Lung (tissue), 12 donors: ENCODE measurements around the gene ARHGAP15. TPM values are rescaled to one million over a fixed set of nuclear protein-coding genes. Genes with fewer than 3 reads are reported as not detected.

Source experiments
- ATAC-seq: fragments of 200-7000 bp; cut with Tn5 transposase; one replicate; pipeline ENCODE4 v1.9.1; 2020; ENCODE audit warnings: moderate number of reproducible peaks; ENCODE audit not compliant: insufficient read depth, low FRiP score
- DNase-seq, 3 donors: peaks; one replicate each; pipeline ENCODE4 v3.0.0-alpha.2; 2013 to 2017
- H3K27ac ChIP-seq, 2 donors: one replicate each; pipeline ENCODE4 v1.5.1; 2013; ENCODE audit warnings: mild to moderate bottlenecking in 2 of 2, moderate library complexity in 2 of 2, control low read depth in 1 of 2, inconsistent platforms in 1 of 2, low read depth in 1 of 2, low read length in 1 of 2
- H3K27me3 ChIP-seq, 3 donors: one replicate each; pipeline ENCODE4 v1.5.1; 2013; ENCODE audit warnings: low read length in 2 of 3; ENCODE audit not compliant: control insufficient read depth in 3 of 3, insufficient read depth in 3 of 3
- H3K36me3 ChIP-seq, 4 donors: one replicate each; pipeline ENCODE4 v1.5.1; 2013; ENCODE audit warnings: low read length in 4 of 4, mild to moderate bottlenecking in 1 of 4, moderate library complexity in 1 of 4; ENCODE audit not compliant: control insufficient read depth in 4 of 4, insufficient read depth in 4 of 4
- H3K4me1 ChIP-seq, 5 donors: one replicate each; pipeline ENCODE4 v1.5.1; 2013; ENCODE audit warnings: low read length in 5 of 5, mild to moderate bottlenecking in 2 of 5, moderate library complexity in 1 of 5; ENCODE audit not compliant: control insufficient read depth in 5 of 5, insufficient read depth in 5 of 5
- H3K4me3 ChIP-seq: one replicate; pipeline ENCODE4 v1.5.1; 2013; ENCODE audit warnings: mild to moderate bottlenecking, control low read depth, moderate library complexity
- H3K9ac ChIP-seq, 2 donors: one replicate each; pipeline ENCODE4 v1.5.1; 2013; ENCODE audit warnings: low read length in 2 of 2, control low read depth in 1 of 2; ENCODE audit not compliant: insufficient read depth in 1 of 2
- H3K9me3 ChIP-seq, 4 donors: one replicate each; pipeline ENCODE4 v1.5.1; 2013; ENCODE audit warnings: low read length in 3 of 4, mild to moderate bottlenecking in 1 of 4, moderate library complexity in 1 of 4; ENCODE audit not compliant: control insufficient read depth in 4 of 4, insufficient read depth in 3 of 4
- CTCF ChIP-seq: IDR thresholded peaks from 2 replicates; pipeline ENCODE4 v1.5.1; 2012; ENCODE audit warnings: mild to moderate bottlenecking; ENCODE audit errors: control extremely low read depth, extremely low read depth
- WGBS, 2 donors: extraction: QIAGEN DNeasy Blood & Tissue Kit; methylation state at CpG; one replicate each; pipeline ENCODE4 v1.1.7; 2013; 5-methylcytosine and 5-hydroxymethylcytosine counted together
- polyA plus RNA-seq, 2 donors: library from polyadenylated mRNA; stranded (reverse); fragments of 200-250 nt; gene quantifications; one replicate each; pipeline ENCODE4 v1.2.1, GENCODE V29; 2013
- total RNA-seq, 2 donors: library from RNA; depleted of rRNA in 1 of 2; stranded (reverse); fragments of >200 nt in 1 of 2; gene quantifications; one replicate each; pipeline ENCODE4 v1.2.1, GENCODE V29; 2014 to 2021
- donor health status: control.
- donor health status: control.
- donor health status: Bipolar disorder and iron deficiency.
- donor health status: healthy.
- donor health status: DM: yes; HTN: yes; CAD: no.

ARHGAP15 gene
- total and polyA plus RNA-seq, 4 donors: 5.9 to 74.3 (median 13.2) TPM

GRCh38 chr2:143155661-143156060, 26.4 kb downstream of the ARHGAP15 start:
- TF ChIP-seq CTCF: no peak
- Histone ChIP-seq H3K4me1 (peaks cover 0 to 37% (median 5%) of the 10 kb centered on the region in 5 donors), H3K4me3 (no peak overlapping the region), H3K27ac (no peak overlapping the region), H3K27me3 (no peaks in the 10 kb centered on the region), H3K9ac (no peak overlapping the region), H3K9me3 (no peaks in the 10 kb centered on the region), H3K36me3 (no peaks in the 10 kb centered on the region)
- ATAC-seq (no peak), DNase-seq (no peak)

GRCh38 chr2:143157001-143157400, 27.8 kb downstream of the ARHGAP15 start:
- Histone ChIP-seq H3K36me3 (no peaks in the 10 kb centered on the region), H3K4me1 (peaks cover 0 to 41% (median 6%) of the 10 kb centered on the region in 5 donors), H3K9ac (no peak overlapping the region), H3K27ac (no peak overlapping the region), H3K4me3 (no peak overlapping the region), H3K27me3 (no peaks in the 10 kb centered on the region), H3K9me3 (no peaks in the 10 kb centered on the region)
- 81 to 94% methylated on average over 1 of the region's 1 CpG for WGBS, 2 donors
- no peak for TF ChIP-seq CTCF
- ATAC-seq: no peak
- DNase-seq: no peak

GRCh38 chr2:143157418-143157817, 28.2 kb downstream of the ARHGAP15 start:
- TF ChIP-seq CTCF: no peak
- H3K4me3 ChIP-seq: no peak overlapping the region
- no peaks in the 10 kb centered on the region for H3K27me3 ChIP-seq
- WGBS, 2 donors: 74 to 86% methylated on average over 3 of the region's 3 CpGs
- ATAC-seq (no peak), DNase-seq (peak in 2 of 3 donors; percentile 39 to 43)
- peaks cover 0 to 46% (median 10%) of the 10 kb centered on the region in 5 donors for H3K4me1 ChIP-seq
- no peak overlapping the region for H3K9ac ChIP-seq
- H3K9me3 ChIP-seq: no peaks in the 10 kb centered on the region
- H3K36me3 ChIP-seq: no peaks in the 10 kb centered on the region
- no peak overlapping the region for H3K27ac ChIP-seq

- 67 to 73% methylated on average over 3 of the region's 3 CpGs for WGBS, 2 donors
- H3K4me1 ChIP-seq: peaks cover 0 to 46% (median 12%) of the 10 kb centered on the region in 5 donors
- no peak for ATAC-seq
- H3K4me3 ChIP-seq: no peak overlapping the region
- H3K27me3 ChIP-seq: no peaks in the 10 kb centered on the region
- H3K27ac ChIP-seq: no peak overlapping the region
- no peak for TF ChIP-seq CTCF
- no peak overlapping the region for H3K9ac ChIP-seq
- no peaks in the 10 kb centered on the region for H3K36me3 ChIP-seq
- no peaks in the 10 kb centered on the region for H3K9me3 ChIP-seq
- DNase-seq: no peak
Measured at GRCh38 chr2:143158098-143158497, 28.9 kb downstream of the ARHGAP15 start.
